Astrocyte (in vitro differentiated cells and primary cell): ENCODE results near the gene IARS2.

Experiments used
- CTCF ChIP-seq: IDR thresholded peaks from 2 replicates; pipeline ENCODE4 v1.5.1; 2011; ENCODE audit warnings: low read depth, mild to moderate bottlenecking, inconsistent platforms, low read length, moderate library complexity; ENCODE audit not compliant: insufficient read depth
- EZH2 ChIP-seq: IDR thresholded peaks from 2 replicates; pipeline ENCODE4 v1.6.1; 2012; ENCODE audit warnings: mild to moderate bottlenecking, low read length, inconsistent platforms; ENCODE audit not compliant: insufficient read depth

GRCh38 chr1:220160027-220160426 lies 66.1 kb downstream of the IARS2 start:
- TF ChIP-seq CTCF (no peak), EZH2 (no peak)
